ENCODE measurements around the gene MPV17L2. TPM values are rescaled to one million over a fixed set of nuclear protein-coding genes. Genes with fewer than 3 reads are reported as not detected.

The MPV17L2 gene
- total RNA-seq, 1 donor from 2014 or later: 17.2 TPM

- Mint-ChIP-seq H3K27me3 (ENCODE audit: low read depth) (peaks cover 21% of the 10 kb centered on the region), H3K9me3 (no peaks in the 10 kb centered on the region), H3K27ac (ENCODE audit: unreplicated experiment) (no peak overlapping the region), H3K4me1 (no peaks in the 10 kb centered on the region), H3K36me3 (ENCODE audit: low read depth) (no peaks in the 10 kb centered on the region), H3K4me3 (no peak overlapping the region)
- no peak for TF ChIP-seq CTCF (conservative IDR thresholded peaks at IDR 0.05)
- no peak for DNase-seq (ENCODE audit: low read depth, low spot score)
Measured at GRCh38 chr19:18214779-18215433, 21.9 kb downstream of the MPV17L2 start.

- Mint-ChIP-seq H3K36me3 (ENCODE audit: low read depth) (no peaks in the 10 kb centered on the region), H3K4me3 (no peak overlapping the region), H3K27me3 (ENCODE audit: low read depth) (peaks cover 32% of the 10 kb centered on the region)
Measured at GRCh38 chr19:18216789-18217188, 23.8 kb downstream of the MPV17L2 start.

GRCh38 chr19:18218159-18218558, 25.1 kb downstream of the MPV17L2 start:
- H3K27me3 Mint-ChIP-seq (ENCODE audit: low read depth): peaks cover 39% of the 10 kb centered on the region
- no peak overlapping the region for H3K4me3 Mint-ChIP-seq
- no peak for DNase-seq (ENCODE audit: low read depth, low spot score)
- no peak overlapping the region for H3K27ac Mint-ChIP-seq (ENCODE audit: unreplicated experiment)
- H3K36me3 Mint-ChIP-seq (ENCODE audit: low read depth): no peaks in the 10 kb centered on the region
- no peaks in the 10 kb centered on the region for H3K4me1 Mint-ChIP-seq
- no peak for TF ChIP-seq CTCF (conservative IDR thresholded peaks at IDR 0.05)
- no peaks in the 10 kb centered on the region for H3K9me3 Mint-ChIP-seq

More at GRCh38 chr19:18216789-18217188, 23.8 kb downstream of the MPV17L2 start:
- no peak for TF ChIP-seq CTCF (conservative IDR thresholded peaks at IDR 0.05)
- DNase-seq (ENCODE audit: low read depth, low spot score): no peak
- no peaks in the 10 kb centered on the region for H3K9me3 Mint-ChIP-seq
- no peaks in the 10 kb centered on the region for H3K4me1 Mint-ChIP-seq
- H3K27ac Mint-ChIP-seq (ENCODE audit: unreplicated experiment): no peak overlapping the region

- no peak overlapping the region for H3K4me3 Mint-ChIP-seq
- DNase-seq (ENCODE audit: low read depth, low spot score): no peak
- peaks cover 41% of the 10 kb centered on the region for H3K27me3 Mint-ChIP-seq (ENCODE audit: low read depth)
- no peak for TF ChIP-seq CTCF (conservative IDR thresholded peaks at IDR 0.05)
- H3K4me1 Mint-ChIP-seq: no peaks in the 10 kb centered on the region
- no peak overlapping the region for H3K27ac Mint-ChIP-seq (ENCODE audit: unreplicated experiment)
- no peaks in the 10 kb centered on the region for H3K9me3 Mint-ChIP-seq
- no peaks in the 10 kb centered on the region for H3K36me3 Mint-ChIP-seq (ENCODE audit: low read depth)
Measured at GRCh38 chr19:18218600-18218999, 25.6 kb downstream of the MPV17L2 start.

GRCh38 chr19:18219911-18220631, 27.1 kb downstream of the MPV17L2 start:
- Mint-ChIP-seq H3K4me3 (no peak overlapping the region), H3K36me3 (ENCODE audit: low read depth) (no peaks in the 10 kb centered on the region), H3K27ac (ENCODE audit: unreplicated experiment) (no peak overlapping the region), H3K9me3 (peaks cover 2% of the 10 kb centered on the region), H3K27me3 (ENCODE audit: low read depth) (peaks cover 55% of the 10 kb centered on the region), H3K4me1 (peaks cover 8% of the 10 kb centered on the region)
- TF ChIP-seq CTCF (conservative IDR thresholded peaks at IDR 0.05): no peak
- no peak for DNase-seq (ENCODE audit: low read depth, low spot score)
